Fibroblast of lung (primary cell): ENCODE data around the gene CA4.

Experiments
- CTCF ChIP-seq, 2 donors: IDR thresholded peaks in 1 of 2; conservative IDR thresholded peaks in 1 of 2; 1 replicate in 1 of 2; 2 replicates in 1 of 2; pipeline ENCODE4 v1.5.1; 2011 to 2012; ENCODE audit warnings: low read length in 2 of 2, control low read depth in 1 of 2, inconsistent platforms in 1 of 2, low read depth in 1 of 2, mild to moderate bottlenecking in 1 of 2
- EZH2 ChIP-seq: IDR thresholded peaks from 2 replicates; pipeline ENCODE4 v1.5.1; 2012; ENCODE audit warnings: low read length, control low read depth, mild to moderate bottlenecking; ENCODE audit errors: missing control alignments

GRCh38 chr17:60106340-60107059 lies 43.3 kb upstream of the CA4 start:
- TF ChIP-seq CTCF (conservative IDR thresholded peaks at IDR 0.05 in 1 of 2, IDR thresholded peaks at IDR 0.05 in 1 of 2; ENCODE audit: low read depth in 1 of 2, low read length in 2 of 2) (no peak), EZH2 (no peak)
